Stimulated activated CD8-positive, alpha-beta memory T cell treated with anti-CD3 and anti-CD28 coated beads, Interleukin-12 subunit alpha, Interleukin-12 subunit beta, amount 100 ng/mL, for 4 hours (primary cell): ENCODE results near the gene OR2V2.
"Not testable (repeated sequence)": the region's sequence is repeated elsewhere in the genome, so short reads cannot be mapped to it uniquely, and the experiment has no call there.

ENCODE experiments used
- DNase-seq: peaks from one replicate; pipeline ENCODE4 v3.0.0-alpha.2; 2020; ENCODE audit warnings: low read depth

The OR2V2 gene

GRCh38 chr5:181146927-181147636 is at the start of gene OR2V2:
TSS of gene OR2V2 (plus strand) at chr5:181147586. CDS start at chr5:181154943, 7,357 bp downstream.
- not testable (repeated sequence) for DNase-seq

GRCh38 chr5:181097759-181098491 is 49.5 kb upstream of the OR2V2 start:
- not testable (repeated sequence) for DNase-seq

GRCh38 chr5:181098762-181099601 is 48.4 kb upstream of the OR2V2 start:
- DNase-seq, result no peak

GRCh38 chr5:181099602-181100086 is 47.7 kb upstream of the OR2V2 start:
- DNase-seq, result no peak

GRCh38 chr5:181100121-181100875 is 47.1 kb upstream of the OR2V2 start:
- no peak for DNase-seq

GRCh38 chr5:181101030-181101641 is 46.2 kb upstream of the OR2V2 start:
- DNase-seq, result not testable (repeated sequence)

- DNase-seq, result not testable (repeated sequence)
Observed at GRCh38 chr5:181101930-181102674, 45.3 kb upstream of the OR2V2 start.

GRCh38 chr5:181104259-181104568 is 43.2 kb upstream of the OR2V2 start:
- not testable (repeated sequence) for DNase-seq

GRCh38 chr5:181104606-181105390 is 42.6 kb upstream of the OR2V2 start:
- not testable (repeated sequence) for DNase-seq

GRCh38 chr5:181105391-181106025 is 41.9 kb upstream of the OR2V2 start:
- no peak for DNase-seq

GRCh38 chr5:181107699-181108098 is 39.7 kb upstream of the OR2V2 start:
- DNase-seq, result no peak

- no peak for DNase-seq
Observed at GRCh38 chr5:181108578-181109165, 38.7 kb upstream of the OR2V2 start.

GRCh38 chr5:181109489-181110013 is 37.8 kb upstream of the OR2V2 start:
- no peak for DNase-seq

GRCh38 chr5:181111010-181111409 is 36.4 kb upstream of the OR2V2 start:
- DNase-seq, result no peak

GRCh38 chr5:181112476-181112875 is 34.9 kb upstream of the OR2V2 start:
- DNase-seq, result no peak

GRCh38 chr5:181113572-181113971 is 33.8 kb upstream of the OR2V2 start:
- not testable (repeated sequence) for DNase-seq

- DNase-seq, result no peak
Observed at GRCh38 chr5:181114284-181114843, 33.0 kb upstream of the OR2V2 start.
